GM12878 (cell line): Measurements from ENCODE around the gene IL20RA. TPM values are rescaled to one million over a fixed set of nuclear protein-coding genes. Genes with fewer than 3 reads are reported as not detected.

Experiments
- CBX5 ChIP-seq: sonication (generic); IDR thresholded peaks from 2 replicates; pipeline ENCODE4 v1.6.1; 2016; ENCODE audit warnings: low read depth, moderate library complexity, mild to moderate bottlenecking, inconsistent platforms
- EZH2 ChIP-seq: IDR thresholded peaks from 2 replicates; pipeline ENCODE4 v1.6.1; 2012; ENCODE audit warnings: low read depth, mild to moderate bottlenecking, control low read depth, inconsistent platforms, low read length, borderline replicate concordance; ENCODE audit not compliant: control insufficient read depth
- MXI1 ChIP-seq: fragments of 150-350 bp; IDR thresholded peaks from 2 replicates; pipeline ENCODE4 v1.6.1; 2011; ENCODE audit warnings: low read depth, mild to moderate bottlenecking, inconsistent platforms, low read length, improper control_type of control experiment
- NR2F1 ChIP-seq: fragments of 450-650 bp; conservative IDR thresholded peaks from 2 replicates; pipeline ENCODE4 v1.6.1; 2017; ENCODE audit warnings: mild to moderate bottlenecking
- WRNIP1 ChIP-seq: IDR thresholded peaks from 2 replicates; pipeline ENCODE4 v1.6.1; 2011; ENCODE audit warnings: low read depth, low read length, improper control_type of control experiment, borderline replicate concordance
- ZBTB11 ChIP-seq: fragments of 450-650 bp; formaldehyde crosslinking; IDR thresholded peaks from 2 replicates; pipeline ENCODE4 v1.5.0; 2022; ENCODE audit warnings: mild to moderate bottlenecking, missing genetic modification characterization
- polyA plus RNA-seq, 11 experiments: library from polyadenylated mRNA; depleted of rRNA in 4 of 11; unstranded in 6 of 11; stranded (reverse) in 5 of 11; fragments of >200 nt; fragmentation: Nextera tagmentation in 4 of 11; fragmentation: Illumina TruSeq in 1 of 11; extraction: Ambion mirVana in 4 of 11; extraction: Trizol in 1 of 11; gene quantifications; 1 replicate in 1 of 11; 2 replicates in 10 of 11; pipeline versions ENCODE4 v1.2.1 to v1.2.3, GENCODE V29; 2011 to 2016; ENCODE audit warnings: inconsistent platforms in 2 of 11, missing spikeins in 2 of 11, low read depth in 1 of 11
- total RNA-seq, 4 experiments: library from RNA; depleted of rRNA in 3 of 4; stranded (reverse); fragments of >200 nt in 3 of 4; fragmentation: Illumina TruSeq in 1 of 4; extraction: Trizol in 1 of 4; gene quantifications; 2 replicates each; pipeline versions ENCODE4 v1.2.1 to v1.2.3, GENCODE V29; 2013 to 2021
- TF ChIP-seq, protein P1 (sequence below): fragments of 150-350 bp; IDR thresholded peaks from 2 replicates; pipeline ENCODE4 v1.6.1; 2014; ENCODE audit warnings: mild to moderate bottlenecking, low read depth, low read length

IL20RA gene
- total and polyA plus RNA-seq, 10 of the 15 experiments (the other 5 are each of a cell fraction or from before 2014, with no cell fraction given): 0.02 to 0.16 (median 0.09) TPM; not detected in 3

GRCh38 chr6:137020776-137021175, 24.0 kb downstream of the IL20RA start (continued):
- TF ChIP-seq ZBTB11 (CRISPR knock-in tag): no peak
- TF ChIP-seq, protein P1, sequence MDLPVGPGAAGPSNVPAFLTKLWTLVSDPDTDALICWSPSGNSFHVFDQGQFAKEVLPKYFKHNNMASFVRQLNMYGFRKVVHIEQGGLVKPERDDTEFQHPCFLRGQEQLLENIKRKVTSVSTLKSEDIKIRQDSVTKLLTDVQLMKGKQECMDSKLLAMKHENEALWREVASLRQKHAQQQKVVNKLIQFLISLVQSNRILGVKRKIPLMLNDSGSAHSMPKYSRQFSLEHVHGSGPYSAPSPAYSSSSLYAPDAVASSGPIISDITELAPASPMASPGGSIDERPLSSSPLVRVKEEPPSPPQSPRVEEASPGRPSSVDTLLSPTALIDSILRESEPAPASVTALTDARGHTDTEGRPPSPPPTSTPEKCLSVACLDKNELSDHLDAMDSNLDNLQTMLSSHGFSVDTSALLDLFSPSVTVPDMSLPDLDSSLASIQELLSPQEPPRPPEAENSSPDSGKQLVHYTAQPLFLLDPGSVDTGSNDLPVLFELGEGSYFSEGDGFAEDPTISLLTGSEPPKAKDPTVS: no peak
- TF ChIP-seq CBX5: no peak
- TF ChIP-seq EZH2: no peak
- TF ChIP-seq WRNIP1: no peak
- no peak for TF ChIP-seq MXI1
- TF ChIP-seq NR2F1: no peak
